GM18502 (cell line): Measurements from ENCODE around the gene GTF2IRD1.
"Not testable (repeated sequence)": the region's sequence is repeated elsewhere in the genome, so short reads cannot be mapped to it uniquely, and the experiment has no call there.

Experiments
- ATAC-seq: cut with Tn5 transposase; IDR thresholded peaks from one replicate; pipeline ENCODE4 v1.9.1; 2021; ENCODE audit warnings: mild to moderate bottlenecking; ENCODE audit not compliant: unreplicated experiment, poor library complexity

The GTF2IRD1 gene

DNA sequence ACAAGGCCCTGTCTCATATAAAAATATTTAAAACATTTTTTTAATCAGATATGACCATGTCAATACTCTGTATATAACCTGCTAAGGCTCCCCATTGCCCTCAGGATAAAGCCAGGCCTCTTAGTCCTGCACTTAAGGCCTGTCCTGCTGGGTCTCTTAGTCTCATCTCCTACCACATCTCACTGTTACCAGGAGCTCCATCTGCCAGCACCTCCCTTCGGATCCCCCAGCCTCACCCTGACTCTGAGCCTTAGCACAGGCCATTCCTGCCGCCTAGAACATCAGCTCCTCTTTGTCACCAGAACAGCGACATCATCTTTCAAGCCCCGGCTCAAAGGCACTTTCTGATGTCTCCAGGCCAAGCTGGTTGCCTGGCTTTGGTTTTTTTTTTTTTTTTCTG is 25.7 kb upstream of the GTF2IRD1 start:
- ATAC-seq = no peak

DNA sequence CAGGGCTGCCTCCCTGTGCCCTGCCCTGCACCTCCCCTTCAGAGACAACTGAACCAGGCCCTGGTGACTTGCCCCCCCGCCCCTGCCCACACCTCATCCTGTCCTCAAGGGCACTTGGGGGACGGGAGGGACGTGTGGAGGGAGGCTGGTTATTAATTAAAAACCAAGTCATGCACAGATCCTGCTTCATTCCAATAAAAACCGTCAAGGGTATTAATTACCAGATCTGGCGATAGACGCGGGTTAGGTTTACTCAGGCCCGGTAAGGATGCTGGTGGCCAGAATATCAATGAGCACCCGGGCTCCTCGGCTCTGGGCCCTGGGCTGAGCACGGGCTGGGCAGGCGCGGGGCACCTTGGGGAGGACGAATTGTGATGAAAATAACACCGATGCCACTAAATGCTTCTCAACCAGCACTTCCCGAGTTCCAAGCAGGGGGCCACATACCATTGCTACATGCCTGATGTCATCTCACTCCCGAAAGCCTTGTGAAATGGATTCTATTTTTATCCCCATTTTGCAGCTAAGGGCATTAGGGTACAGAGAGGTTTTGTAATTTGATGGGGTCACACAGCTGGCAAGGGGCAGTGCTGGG is 24.5 kb upstream of the GTF2IRD1 start:
- no peak for ATAC-seq

GRCh38 chr7:74430409-74430808 is 23.3 kb upstream of the GTF2IRD1 start:
- ATAC-seq = not testable (repeated sequence)

- no peak for ATAC-seq
Measured at GRCh38 chr7:74430961-74431466, 22.7 kb upstream of the GTF2IRD1 start.

DNA sequence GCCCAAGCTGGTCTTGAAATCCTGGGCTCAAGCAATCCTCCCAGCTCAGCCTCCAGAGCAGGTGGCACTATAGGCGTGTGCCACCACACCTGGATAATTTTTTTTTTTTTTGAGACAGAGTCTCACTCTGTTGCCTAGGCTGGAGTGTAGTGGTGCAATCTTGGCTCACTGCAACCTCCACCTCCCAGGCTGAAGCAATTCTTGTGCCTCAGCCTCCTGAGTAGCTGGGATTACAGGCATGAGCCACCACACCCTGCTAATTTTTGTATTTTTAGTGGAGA is 16.5 kb upstream of the GTF2IRD1 start:
- ATAC-seq = not testable (repeated sequence)

- no peak for ATAC-seq
Measured at GRCh38 chr7:74438327-74438726, 15.4 kb upstream of the GTF2IRD1 start.

- no peak for ATAC-seq
Measured at GRCh38 chr7:74439541-74439940, 14.2 kb upstream of the GTF2IRD1 start.

DNA sequence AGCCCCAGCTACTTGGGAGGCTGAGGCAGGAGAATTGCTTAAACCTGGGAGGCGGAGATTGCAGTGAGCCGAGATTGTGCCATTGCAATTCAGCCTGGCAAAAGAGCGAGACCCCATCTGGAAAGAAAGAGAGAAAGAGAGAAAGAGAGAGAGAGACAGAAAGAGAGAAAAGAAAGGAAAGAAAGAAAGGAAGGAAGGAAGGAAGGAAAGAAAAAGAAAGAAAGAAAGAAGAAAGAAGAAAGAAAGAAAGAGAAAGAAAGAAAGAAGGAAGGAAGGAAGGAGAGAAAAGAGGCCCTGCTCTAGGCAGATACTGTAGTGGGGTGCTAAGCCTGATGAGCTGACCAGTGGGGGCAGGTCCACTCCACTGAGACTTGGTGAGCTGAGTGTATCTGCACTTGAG is 13.6 kb upstream of the GTF2IRD1 start:
- ATAC-seq = not testable (repeated sequence)

DNA sequence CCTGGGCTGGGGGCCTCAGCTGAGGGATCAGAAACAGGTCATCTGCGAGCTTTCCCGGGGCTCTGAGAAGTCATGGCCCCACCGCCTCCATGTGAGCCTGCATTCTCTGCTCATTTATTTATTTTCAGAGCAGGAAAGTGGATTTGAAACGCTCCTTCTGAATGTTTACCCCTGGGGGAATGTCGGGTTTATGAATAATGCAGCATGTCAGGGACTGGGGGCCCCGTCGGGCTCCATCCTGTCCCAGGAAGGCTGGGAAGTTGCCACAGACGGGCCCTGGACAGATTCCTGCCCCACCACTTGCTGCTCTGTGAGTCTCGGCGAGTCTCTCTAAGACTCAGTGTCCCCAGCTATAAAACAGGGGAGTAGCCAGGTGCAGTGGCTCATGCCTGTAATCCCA is 11.9 kb upstream of the GTF2IRD1 start:
- ATAC-seq = no peak

GRCh38 chr7:74443543-74444247 is 10.0 kb upstream of the GTF2IRD1 start:
- ATAC-seq = no peak

- no peak for ATAC-seq
Measured at GRCh38 chr7:74449144-74449543, 4.6 kb upstream of the GTF2IRD1 start.

GRCh38 chr7:74449809-74450397 is 3.8 kb upstream of the GTF2IRD1 start:
- ATAC-seq = no peak

GRCh38 chr7:74452748-74453321 is 871 bp upstream of the GTF2IRD1 start:
- ATAC-seq = no peak

DNA sequence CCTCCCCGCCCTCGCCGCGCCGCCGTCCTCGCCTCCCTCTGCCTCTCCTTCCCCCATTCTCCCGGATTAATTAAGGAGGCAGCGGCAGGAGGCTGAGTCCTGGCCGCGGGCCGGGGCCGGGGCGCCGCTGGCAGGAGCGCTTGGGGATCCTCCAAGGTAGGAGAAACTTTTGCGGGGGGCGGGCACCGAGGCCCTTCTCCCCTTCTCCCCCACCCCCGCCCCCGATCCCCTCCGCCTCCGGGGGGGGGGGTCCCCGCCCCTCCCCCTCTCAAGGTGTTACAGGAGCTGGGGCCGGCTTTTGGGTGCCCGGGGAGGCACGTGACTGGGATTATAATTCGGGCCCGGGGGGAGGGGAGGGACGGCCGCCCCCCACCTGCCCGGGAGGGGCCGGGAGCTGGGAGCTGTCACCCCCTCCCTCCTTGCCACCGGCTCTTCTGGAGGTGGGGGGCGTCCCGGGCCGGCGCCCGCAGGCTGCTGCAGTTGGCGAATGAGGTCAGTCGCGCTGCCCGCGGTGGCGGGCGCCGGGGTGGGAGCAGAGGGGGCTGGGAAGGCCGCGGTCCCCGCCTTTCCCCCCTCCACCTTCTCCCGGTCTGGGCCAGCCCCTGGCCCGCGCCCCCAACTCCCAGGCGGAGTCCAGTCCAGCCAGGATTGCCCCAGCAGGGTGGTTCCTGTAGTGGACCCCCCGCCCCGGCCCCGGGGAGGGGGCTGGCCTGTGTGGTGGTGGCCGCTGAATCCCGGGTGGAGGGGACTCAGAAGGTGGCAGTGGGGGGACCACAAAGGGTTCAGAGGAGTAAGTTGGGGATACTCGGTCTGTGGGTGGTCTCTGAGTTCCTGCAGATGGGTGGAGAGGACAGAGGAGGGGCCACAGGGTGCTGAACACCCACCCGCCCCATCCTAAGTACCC is 567 bp downstream of the GTF2IRD1 start:
- ATAC-seq = no peak

DNA sequence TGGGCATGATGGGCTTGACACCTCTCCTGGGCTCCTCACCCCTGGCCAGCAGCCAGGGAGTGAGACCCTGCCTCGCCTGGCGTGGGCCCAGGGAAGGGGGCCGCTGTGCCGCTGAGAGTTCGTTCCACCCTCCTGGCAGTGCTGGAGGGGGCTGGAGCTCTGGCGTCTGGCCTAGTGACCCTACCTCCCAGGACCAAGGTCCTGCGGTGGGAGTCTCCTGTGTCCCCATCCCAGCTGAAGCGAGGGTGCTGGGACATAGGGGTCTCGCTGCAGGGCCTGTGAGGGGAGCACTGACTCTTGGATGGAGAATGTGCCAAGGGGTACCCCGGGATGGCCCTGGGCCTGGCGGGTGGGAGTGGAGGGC is 1.2 kb downstream of the GTF2IRD1 start:
- no peak for ATAC-seq

- no peak for ATAC-seq
Measured at GRCh38 chr7:74455291-74455804, 1.6 kb downstream of the GTF2IRD1 start.

DNA sequence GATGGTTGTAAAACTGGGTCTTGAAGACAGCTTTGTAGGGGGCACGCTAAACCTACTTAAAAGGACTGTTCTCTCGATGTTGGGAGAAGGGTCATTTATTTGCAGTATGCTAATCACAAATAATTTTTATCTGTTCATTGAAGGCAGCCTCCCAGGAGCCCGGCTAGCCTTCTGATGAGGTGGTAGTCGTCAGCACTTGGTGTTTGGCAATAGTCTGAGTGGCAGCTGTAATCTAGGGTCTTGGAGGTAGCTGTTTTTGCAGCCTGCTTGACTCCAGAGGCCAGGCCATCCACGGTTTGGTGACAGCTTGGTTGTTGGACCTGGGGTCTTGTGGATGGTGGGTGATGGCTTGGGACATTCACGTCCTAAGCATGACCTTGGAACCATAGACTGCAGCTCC is 2.2 kb downstream of the GTF2IRD1 start:
- no peak for ATAC-seq

DNA sequence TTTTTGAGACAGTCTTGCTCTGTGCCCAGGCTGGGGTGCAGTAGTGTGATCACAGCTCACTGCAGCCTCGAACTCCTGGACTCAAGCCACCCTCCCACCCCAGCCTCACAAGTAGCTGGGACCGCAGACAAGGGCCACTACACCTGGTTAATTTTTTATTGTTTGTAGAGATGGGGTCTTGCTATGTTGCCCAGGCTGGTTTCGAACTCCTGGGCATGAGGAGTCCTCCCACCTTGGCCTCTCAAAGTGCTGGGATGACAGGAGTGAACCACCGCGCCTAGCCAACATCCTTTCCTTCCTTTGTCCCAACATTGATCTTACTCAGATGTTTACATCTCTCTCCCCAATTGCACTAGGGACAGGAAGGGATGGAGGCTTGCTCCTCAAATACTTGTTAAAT is 3.3 kb downstream of the GTF2IRD1 start:
- ATAC-seq = no peak

- ATAC-seq = no peak
Measured at GRCh38 chr7:74461970-74462706, 8.4 kb downstream of the GTF2IRD1 start.

DNA sequence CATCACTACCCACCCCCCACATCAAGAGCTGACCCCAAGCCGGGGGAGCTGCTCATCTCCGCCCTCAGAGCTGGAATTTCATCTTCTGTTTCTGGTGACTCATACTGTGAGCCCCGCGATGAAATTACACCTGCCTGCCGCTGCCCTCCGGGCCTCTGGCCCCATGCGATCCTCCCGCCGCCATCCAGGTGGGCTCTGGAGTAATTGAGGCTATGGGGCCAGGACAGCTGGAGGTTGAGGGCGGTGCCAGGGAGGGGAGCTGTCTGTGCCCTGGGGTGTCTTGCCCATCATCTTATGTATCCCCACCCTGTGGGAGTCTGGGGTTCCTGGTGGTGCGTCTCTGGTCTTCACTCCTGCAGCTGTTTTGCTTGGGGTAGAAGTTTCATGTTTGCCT is 9.0 kb downstream of the GTF2IRD1 start:
- ATAC-seq = no peak
